Adrenal gland (tissue), 12 donors: ENCODE measurements around the gene ATP9A. TPM values are rescaled to one million over a fixed set of nuclear protein-coding genes. Genes with fewer than 3 reads are reported as not detected.
"Not testable (repeated sequence)": the region's sequence is repeated elsewhere in the genome, so short reads cannot be mapped to it uniquely, and the experiment has no call there.

ENCODE experiments used
- DNase-seq, 7 donors: peaks; one replicate each; pipeline ENCODE4 v3.0.0-alpha.2; 2019 to 2020
- H3K27ac ChIP-seq, 5 donors: fragments of 200-600 bp; sonication (generic) in 4 of 5; 1 replicate in 3 of 5; 2 replicates in 2 of 5; pipeline versions ENCODE4 v1.5.1 to v1.8.0; 2016 to 2020; ENCODE audit warnings: mild to moderate bottlenecking in 1 of 5
- H3K27me3 ChIP-seq: fragments of 200-600 bp; 2 replicates; pipeline ENCODE4 v1.8.0; 2021
- H3K36me3 ChIP-seq, 2 donors: fragments of 200-600 bp; replicated peaks in 1 of 2; 1 replicate in 1 of 2; 2 replicates in 1 of 2; pipeline versions ENCODE4 v1.5.1 to v1.8.0; 2018 to 2022
- H3K4me1 ChIP-seq, 2 donors: fragments of 200-600 bp; replicated peaks in 1 of 2; 1 replicate in 1 of 2; 2 replicates in 1 of 2; pipeline versions ENCODE4 v1.5.1 to v1.8.0; 2018 to 2021
- H3K4me3 ChIP-seq, 4 donors: fragments of 200-600 bp; sonication (generic) in 3 of 4; one replicate each; pipeline ENCODE4 v1.5.1; 2016 to 2018
- H3K9me3 ChIP-seq, 3 donors: fragments of 200-600 bp; sonication (generic) in 1 of 3; replicated peaks in 1 of 3; 1 replicate in 2 of 3; 2 replicates in 1 of 3; pipeline versions ENCODE4 v1.5.1 to v1.8.0; 2016 to 2021
- POLR2A ChIP-seq, 2 donors: fragments of 450-650 bp; IDR thresholded peaks; one replicate each; pipeline ENCODE4 v1.6.1; 2017; ENCODE audit warnings: antibody characterized with exemption in 2 of 2, mild to moderate bottlenecking in 2 of 2, moderate library complexity in 1 of 2
- WGBS, 4 donors: extraction: QIAGEN DNeasy Blood & Tissue Kit in 2 of 4; methylation state at CpG; one replicate each; pipeline versions ENCODE4 v1.1.5 to v1.1.7; 2013 to 2017; 5-methylcytosine and 5-hydroxymethylcytosine counted together
- intact Hi-C, 2 donors: fragments of 100-400 bp; cut with DNase I; formaldehyde crosslinking; loops; one replicate each; pipeline versions ENCODE4 v1.14.1 to v1.15.0; 2022 to 2023
- polyA plus RNA-seq, 3 donors: library from polyadenylated mRNA; stranded (reverse); fragments of 200-250 nt in 2 of 3; fragments of 350-450 nt in 1 of 3; fragmentation: Illumina TruSeq in 1 of 3; extraction: RNeasy Lipid Tissue Mini Kit (QIAGEN cat#74804) in 1 of 3; gene quantifications; one replicate each; pipeline ENCODE4 v1.2.3, GENCODE V29; 2013 to 2014
- total RNA-seq, 9 donors: library from RNA; depleted of rRNA in 4 of 9; stranded (reverse); fragments of >200 nt in 4 of 9; fragments of 120-200 nt in 1 of 9; fragmentation: NEBNext Ultra II Directional in 1 of 9; extraction: Animal tissue kit (Norgen Biotek cat#: 25700) in 1 of 9; gene quantifications; one replicate each; pipeline versions ENCODE4 v1.1.0 to v1.2.4, GENCODE V29; 2013 to 2023
- TF ChIP-seq, protein P1 (sequence below), 6 experiments: fragments of 450-650 bp in 4 of 6; fragments of 200-600 bp in 2 of 6; sonication (generic) in 1 of 6; IDR thresholded peaks; 1 replicate in 5 of 6; 2 replicates in 1 of 6; pipeline versions ENCODE4 v1.5.1 to v1.8.0; 2016 to 2021; ENCODE audit warnings: antibody characterized with exemption in 6 of 6, mild to moderate bottlenecking in 2 of 6, moderate library complexity in 1 of 6
- donor health status: healthy with polysubstance abuse.
- donor health status: Bipolar disorder and iron deficiency.
- donor health status: DM: yes; HTN: yes; CAD: no.
- donor health status: DM: no; HTN: no; CAD: no.
- donor health status: DM: no; HTN: no; CAD: no.
- donor health status: DM: yes; HTN: yes; CAD: no.

The ATP9A gene
- total and polyA plus RNA-seq, 12 donors, result 3.7 to 34.5 (median 16.7) TPM

GRCh38 chr20:51650685-51651134 lies 117.5 kb downstream of the ATP9A start:
- TF ChIP-seq POLR2A (IDR thresholded peaks at IDR 0.05), result no peak
- TF ChIP-seq, protein P1, sequence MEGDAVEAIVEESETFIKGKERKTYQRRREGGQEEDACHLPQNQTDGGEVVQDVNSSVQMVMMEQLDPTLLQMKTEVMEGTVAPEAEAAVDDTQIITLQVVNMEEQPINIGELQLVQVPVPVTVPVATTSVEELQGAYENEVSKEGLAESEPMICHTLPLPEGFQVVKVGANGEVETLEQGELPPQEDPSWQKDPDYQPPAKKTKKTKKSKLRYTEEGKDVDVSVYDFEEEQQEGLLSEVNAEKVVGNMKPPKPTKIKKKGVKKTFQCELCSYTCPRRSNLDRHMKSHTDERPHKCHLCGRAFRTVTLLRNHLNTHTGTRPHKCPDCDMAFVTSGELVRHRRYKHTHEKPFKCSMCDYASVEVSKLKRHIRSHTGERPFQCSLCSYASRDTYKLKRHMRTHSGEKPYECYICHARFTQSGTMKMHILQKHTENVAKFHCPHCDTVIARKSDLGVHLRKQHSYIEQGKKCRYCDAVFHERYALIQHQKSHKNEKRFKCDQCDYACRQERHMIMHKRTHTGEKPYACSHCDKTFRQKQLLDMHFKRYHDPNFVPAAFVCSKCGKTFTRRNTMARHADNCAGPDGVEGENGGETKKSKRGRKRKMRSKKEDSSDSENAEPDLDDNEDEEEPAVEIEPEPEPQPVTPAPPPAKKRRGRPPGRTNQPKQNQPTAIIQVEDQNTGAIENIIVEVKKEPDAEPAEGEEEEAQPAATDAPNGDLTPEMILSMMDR (IDR thresholded peaks at IDR 0.05), result no peak
- Histone ChIP-seq H3K27me3 (no peaks in the 10 kb centered on the region), H3K27ac (peak overlapping the region in 1 of 5 donors; percentile 45), H3K4me3 (no peak overlapping the region), H3K9me3 (no peaks in the 10 kb centered on the region), H3K4me1 (no peaks in the 10 kb centered on the region), H3K36me3 (peaks cover 0 to 3% of the 10 kb centered on the region in 2 donors)
- peak in 1 of 7 donors; percentile 42 for DNase-seq
- intact Hi-C loops, result no loop called here
- 59 to 76% (median 63%) methylated on average over 5 of the region's 5 CpGs for WGBS, 4 donors

GRCh38 chr20:51648571-51648947 lies 119.6 kb downstream of the ATP9A start:
- no peaks in the 10 kb centered on the region for H3K36me3 ChIP-seq
- intact Hi-C loops, result no loop called here
- TF ChIP-seq, protein P1 (IDR thresholded peaks at IDR 0.05), result no peak
- TF ChIP-seq POLR2A (IDR thresholded peaks at IDR 0.05), result no peak
- no peaks in the 10 kb centered on the region for H3K4me1 ChIP-seq
- no peaks in the 10 kb centered on the region for H3K27me3 ChIP-seq
- no peak overlapping the region for H3K4me3 ChIP-seq
- WGBS, 4 donors, result 95 to 100% (median 97%) methylated on average over 2 of the region's 2 CpGs
- no peak overlapping the region for H3K27ac ChIP-seq
- H3K9me3 ChIP-seq, result no peaks in the 10 kb centered on the region
- no peak for DNase-seq

DNA sequence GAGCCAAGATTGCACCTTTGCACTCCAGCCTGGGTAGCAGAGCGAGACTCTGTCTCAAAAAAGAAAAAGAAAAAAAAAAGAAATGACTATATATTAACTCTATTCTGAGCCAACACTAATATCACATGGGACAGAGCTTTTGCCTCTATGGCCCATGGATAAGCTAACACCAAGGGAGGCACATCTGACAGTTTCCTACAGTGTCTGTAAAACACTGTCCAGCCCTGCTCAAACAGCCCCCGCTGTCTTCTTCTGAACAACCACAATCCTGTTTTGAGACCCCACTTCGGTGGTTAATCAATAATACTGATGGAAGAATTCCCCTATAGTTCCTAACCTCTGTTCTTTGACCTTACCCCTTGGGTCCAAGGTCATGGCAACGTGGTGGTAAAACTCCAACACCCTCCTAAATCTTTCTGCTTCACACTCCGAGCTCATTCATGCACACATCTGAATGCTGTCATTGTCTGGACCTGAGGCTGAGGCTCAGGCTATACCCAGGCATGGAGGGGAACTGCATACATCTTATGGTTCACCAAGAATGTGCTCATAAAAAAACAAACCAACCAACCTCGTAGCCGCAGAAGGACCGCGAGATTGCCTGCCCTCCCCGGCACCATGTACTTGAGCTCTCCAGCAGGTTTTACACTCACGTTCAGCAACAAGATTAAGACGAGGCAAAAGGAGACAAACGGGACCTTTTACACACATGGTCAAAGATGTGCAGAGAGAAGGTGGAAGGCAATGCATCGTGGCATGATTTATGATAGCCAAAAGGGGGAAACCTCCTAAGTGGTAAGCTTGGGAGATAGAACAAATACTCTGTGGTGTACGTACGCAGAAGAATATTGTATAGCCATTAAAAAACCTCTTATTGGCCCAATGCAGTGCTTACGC lies 120.3 kb downstream of the ATP9A start:
- TF ChIP-seq, protein P1 (IDR thresholded peaks at IDR 0.05), result no peak
- no peak for TF ChIP-seq POLR2A (IDR thresholded peaks at IDR 0.05)
- WGBS, 4 donors, result 78 to 81% (median 79%) methylated on average over 17 of the region's 17 CpGs
- intact Hi-C loops, result no loop called here

GRCh38 chr20:51643810-51644209 lies 124.4 kb downstream of the ATP9A start:
- not testable (repeated sequence) for DNase-seq, H3K36me3 ChIP-seq, H3K4me1 ChIP-seq, H3K27ac ChIP-seq, H3K9me3 ChIP-seq, H3K27me3 ChIP-seq, H3K4me3 ChIP-seq
- intact Hi-C loops, result loop anchor here in 1 of 2 donors (5.0 kb wide), 1 partner anchor 438 kb away; no protein-coding TSS in a partner anchor
- 89 to 97% (median 97%) methylated on average over 8 of the region's 8 CpGs for WGBS, 4 donors

More for the DNA sequence above, 120.3 kb downstream of the ATP9A start:
- no peak overlapping the region for H3K4me3 ChIP-seq
- H3K9me3 ChIP-seq, result no peaks in the 10 kb centered on the region
- no peak overlapping the region for H3K27ac ChIP-seq
- DNase-seq, result no peak
- H3K36me3 ChIP-seq, result no peaks in the 10 kb centered on the region
- no peaks in the 10 kb centered on the region for H3K27me3 ChIP-seq
- no peaks in the 10 kb centered on the region for H3K4me1 ChIP-seq
